IPS-18a (cell line): ENCODE data around the gene RPL10A.

ENCODE experiments used
- H3K27ac ChIP-seq: one replicate; pipeline ENCODE4 v1.5.1; 2013; ENCODE audit warnings: low read length
- H3K27me3 ChIP-seq: one replicate; pipeline ENCODE4 v1.6.1; 2013; ENCODE audit warnings: mild to moderate bottlenecking, low read length; ENCODE audit not compliant: control insufficient read depth, insufficient read depth
- H3K36me3 ChIP-seq: one replicate; pipeline ENCODE4 v1.6.1; 2013; ENCODE audit warnings: low read depth, low read length; ENCODE audit not compliant: control insufficient read depth
- H3K4me1 ChIP-seq: one replicate; pipeline ENCODE4 v1.6.1; 2013; ENCODE audit warnings: low read depth, low read length; ENCODE audit not compliant: control insufficient read depth
- H3K4me3 ChIP-seq: one replicate; pipeline ENCODE4 v1.5.1; 2013; ENCODE audit warnings: low read length
- H3K9ac ChIP-seq: one replicate; pipeline ENCODE4 v1.6.1; 2013; ENCODE audit warnings: mild to moderate bottlenecking, low read length, moderate library complexity
- H3K9me3 ChIP-seq: one replicate; pipeline ENCODE4 v1.6.1; 2013; ENCODE audit warnings: low read depth, low read length; ENCODE audit not compliant: control insufficient read depth

The RPL10A gene

GRCh38 chr6:35480176-35480575 lies 12.0 kb downstream of the RPL10A start:
- peaks cover 6% of the 10 kb centered on the region for H3K4me1 ChIP-seq
- no peaks in the 10 kb centered on the region for H3K36me3 ChIP-seq
- no peaks in the 10 kb centered on the region for H3K9me3 ChIP-seq

GRCh38 chr6:35481226-35481625 lies 13.0 kb downstream of the RPL10A start:
- Histone ChIP-seq H3K9me3 (no peaks in the 10 kb centered on the region), H3K36me3 (no peaks in the 10 kb centered on the region), H3K4me3 (no peak overlapping the region), H3K9ac (no peak overlapping the region), H3K27ac (no peak overlapping the region), H3K4me1 (peaks cover 16% of the 10 kb centered on the region), H3K27me3 (no peaks in the 10 kb centered on the region)

More at GRCh38 chr6:35480176-35480575, 12.0 kb downstream of the RPL10A start:
- H3K27ac ChIP-seq = no peak overlapping the region
- H3K27me3 ChIP-seq = no peaks in the 10 kb centered on the region
- H3K4me3 ChIP-seq = no peak overlapping the region
- H3K9ac ChIP-seq = no peak overlapping the region

GRCh38 chr6:35483062-35483461 lies 14.9 kb downstream of the RPL10A start:
- no peak overlapping the region for H3K4me3 ChIP-seq
- no peak overlapping the region for H3K27ac ChIP-seq
- no peak overlapping the region for H3K9ac ChIP-seq
- no peaks in the 10 kb centered on the region for H3K36me3 ChIP-seq
- H3K9me3 ChIP-seq = no peaks in the 10 kb centered on the region
- H3K4me1 ChIP-seq = peaks cover 33% of the 10 kb centered on the region
- H3K27me3 ChIP-seq = no peaks in the 10 kb centered on the region

- Histone ChIP-seq H3K4me3 (no peak overlapping the region), H3K9ac (no peak overlapping the region), H3K27me3 (no peaks in the 10 kb centered on the region), H3K27ac (no peak overlapping the region), H3K4me1 (peaks cover 37% of the 10 kb centered on the region), H3K36me3 (no peaks in the 10 kb centered on the region), H3K9me3 (no peaks in the 10 kb centered on the region)
These were observed 15.3 kb downstream of the RPL10A start for GRCh38 chr6:35483490-35483889.

GRCh38 chr6:35483893-35484645 lies 15.9 kb downstream of the RPL10A start:
- no peaks in the 10 kb centered on the region for H3K9me3 ChIP-seq
- no peak overlapping the region for H3K4me3 ChIP-seq
- H3K9ac ChIP-seq = no peak overlapping the region
- H3K27ac ChIP-seq = no peak overlapping the region
- H3K36me3 ChIP-seq = no peaks in the 10 kb centered on the region
- H3K27me3 ChIP-seq = no peaks in the 10 kb centered on the region
- H3K4me1 ChIP-seq = peaks cover 37% of the 10 kb centered on the region

GRCh38 chr6:35484921-35485392 lies 16.8 kb downstream of the RPL10A start:
- H3K9ac ChIP-seq = peak overlapping the region; percentile 85
- H3K4me3 ChIP-seq = peak overlapping the region; percentile 60

GRCh38 chr6:35485402-35485877 lies 17.2 kb downstream of the RPL10A start:
- H3K27me3 ChIP-seq = no peaks in the 10 kb centered on the region
- H3K9me3 ChIP-seq = no peaks in the 10 kb centered on the region
- H3K4me3 ChIP-seq = peak overlapping the region; percentile 60
- peaks cover 42% of the 10 kb centered on the region for H3K4me1 ChIP-seq
- peak overlapping the region; percentile 94 for H3K27ac ChIP-seq
- peak overlapping the region; percentile 85 for H3K9ac ChIP-seq
- H3K36me3 ChIP-seq = no peaks in the 10 kb centered on the region

More at GRCh38 chr6:35484921-35485392, 16.8 kb downstream of the RPL10A start:
- Histone ChIP-seq H3K9me3 (no peaks in the 10 kb centered on the region), H3K36me3 (no peaks in the 10 kb centered on the region), H3K27me3 (no peaks in the 10 kb centered on the region), H3K4me1 (peaks cover 38% of the 10 kb centered on the region), H3K27ac (peak overlapping the region; percentile 56)

- Histone ChIP-seq H3K4me3 (peak overlapping the region; percentile 60), H3K27me3 (no peaks in the 10 kb centered on the region), H3K9ac (peak overlapping the region; percentile 85), H3K4me1 (peaks cover 50% of the 10 kb centered on the region), H3K36me3 (no peaks in the 10 kb centered on the region), H3K27ac (peak overlapping the region; percentile 94), H3K9me3 (no peaks in the 10 kb centered on the region)
These were observed 18.1 kb downstream of the RPL10A start for GRCh38 chr6:35486005-35486925.

- Histone ChIP-seq H3K36me3 (no peaks in the 10 kb centered on the region), H3K27me3 (no peaks in the 10 kb centered on the region), H3K27ac (no peak overlapping the region), H3K9me3 (no peaks in the 10 kb centered on the region), H3K4me1 (peaks cover 66% of the 10 kb centered on the region), H3K4me3 (no peak overlapping the region), H3K9ac (no peak overlapping the region)
These were observed 19.7 kb downstream of the RPL10A start for GRCh38 chr6:35487658-35488516.

- H3K4me1 ChIP-seq = peaks cover 72% of the 10 kb centered on the region
- H3K4me3 ChIP-seq = no peak overlapping the region
- no peaks in the 10 kb centered on the region for H3K36me3 ChIP-seq
- no peaks in the 10 kb centered on the region for H3K9me3 ChIP-seq
- no peaks in the 10 kb centered on the region for H3K27me3 ChIP-seq
- H3K27ac ChIP-seq = no peak overlapping the region
- H3K9ac ChIP-seq = no peak overlapping the region
These were observed 20.3 kb downstream of the RPL10A start for GRCh38 chr6:35488517-35488862.

- H3K4me1 ChIP-seq = peaks cover 78% of the 10 kb centered on the region
- H3K27ac ChIP-seq = no peak overlapping the region
- no peak overlapping the region for H3K9ac ChIP-seq
- H3K36me3 ChIP-seq = no peaks in the 10 kb centered on the region
- no peaks in the 10 kb centered on the region for H3K27me3 ChIP-seq
- H3K4me3 ChIP-seq = no peak overlapping the region
- H3K9me3 ChIP-seq = no peaks in the 10 kb centered on the region
These were observed 20.9 kb downstream of the RPL10A start for GRCh38 chr6:35489066-35489465.
